ENCODE data around the gene POLR2J.

GRCh38 chr7:102457352-102457924 lies 21.3 kb downstream of the POLR2J start:
- TF ChIP-seq, protein P1, sequence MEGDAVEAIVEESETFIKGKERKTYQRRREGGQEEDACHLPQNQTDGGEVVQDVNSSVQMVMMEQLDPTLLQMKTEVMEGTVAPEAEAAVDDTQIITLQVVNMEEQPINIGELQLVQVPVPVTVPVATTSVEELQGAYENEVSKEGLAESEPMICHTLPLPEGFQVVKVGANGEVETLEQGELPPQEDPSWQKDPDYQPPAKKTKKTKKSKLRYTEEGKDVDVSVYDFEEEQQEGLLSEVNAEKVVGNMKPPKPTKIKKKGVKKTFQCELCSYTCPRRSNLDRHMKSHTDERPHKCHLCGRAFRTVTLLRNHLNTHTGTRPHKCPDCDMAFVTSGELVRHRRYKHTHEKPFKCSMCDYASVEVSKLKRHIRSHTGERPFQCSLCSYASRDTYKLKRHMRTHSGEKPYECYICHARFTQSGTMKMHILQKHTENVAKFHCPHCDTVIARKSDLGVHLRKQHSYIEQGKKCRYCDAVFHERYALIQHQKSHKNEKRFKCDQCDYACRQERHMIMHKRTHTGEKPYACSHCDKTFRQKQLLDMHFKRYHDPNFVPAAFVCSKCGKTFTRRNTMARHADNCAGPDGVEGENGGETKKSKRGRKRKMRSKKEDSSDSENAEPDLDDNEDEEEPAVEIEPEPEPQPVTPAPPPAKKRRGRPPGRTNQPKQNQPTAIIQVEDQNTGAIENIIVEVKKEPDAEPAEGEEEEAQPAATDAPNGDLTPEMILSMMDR (conservative IDR thresholded peaks at IDR 0.05; ENCODE audit: low read depth in 2 of 2), result no peak
- TF ChIP-seq EZH2 (IDR thresholded peaks at IDR 0.05; ENCODE audit: low read depth, unreplicated experiment) (no peak), ZNF331 (CRISPR knock-in tag; IDR thresholded peaks at IDR 0.05; ENCODE audit: low read depth) (no peak), EZH2phosphoT487 (IDR thresholded peaks at IDR 0.05; ENCODE audit: unreplicated experiment) (no peak)
- TF ChIP-seq, protein P2, sequence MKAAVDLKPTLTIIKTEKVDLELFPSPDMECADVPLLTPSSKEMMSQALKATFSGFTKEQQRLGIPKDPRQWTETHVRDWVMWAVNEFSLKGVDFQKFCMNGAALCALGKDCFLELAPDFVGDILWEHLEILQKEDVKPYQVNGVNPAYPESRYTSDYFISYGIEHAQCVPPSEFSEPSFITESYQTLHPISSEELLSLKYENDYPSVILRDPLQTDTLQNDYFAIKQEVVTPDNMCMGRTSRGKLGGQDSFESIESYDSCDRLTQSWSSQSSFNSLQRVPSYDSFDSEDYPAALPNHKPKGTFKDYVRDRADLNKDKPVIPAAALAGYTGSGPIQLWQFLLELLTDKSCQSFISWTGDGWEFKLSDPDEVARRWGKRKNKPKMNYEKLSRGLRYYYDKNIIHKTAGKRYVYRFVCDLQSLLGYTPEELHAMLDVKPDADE (IDR thresholded peaks at IDR 0.05), result no peak
